GM12874 (cell line): ENCODE data around the gene COBL.

Experiments
- TF ChIP-seq, protein P1 (sequence below): IDR thresholded peaks from 2 replicates; pipeline ENCODE4 v1.5.1; 2011; ENCODE audit warnings: low read depth, mild to moderate bottlenecking, control low read depth, low read length, moderate library complexity; ENCODE audit not compliant: insufficient read depth

The COBL gene

GRCh38 chr7:51278797-51279196 is 37.8 kb downstream of the COBL start:
- TF ChIP-seq, protein P1, sequence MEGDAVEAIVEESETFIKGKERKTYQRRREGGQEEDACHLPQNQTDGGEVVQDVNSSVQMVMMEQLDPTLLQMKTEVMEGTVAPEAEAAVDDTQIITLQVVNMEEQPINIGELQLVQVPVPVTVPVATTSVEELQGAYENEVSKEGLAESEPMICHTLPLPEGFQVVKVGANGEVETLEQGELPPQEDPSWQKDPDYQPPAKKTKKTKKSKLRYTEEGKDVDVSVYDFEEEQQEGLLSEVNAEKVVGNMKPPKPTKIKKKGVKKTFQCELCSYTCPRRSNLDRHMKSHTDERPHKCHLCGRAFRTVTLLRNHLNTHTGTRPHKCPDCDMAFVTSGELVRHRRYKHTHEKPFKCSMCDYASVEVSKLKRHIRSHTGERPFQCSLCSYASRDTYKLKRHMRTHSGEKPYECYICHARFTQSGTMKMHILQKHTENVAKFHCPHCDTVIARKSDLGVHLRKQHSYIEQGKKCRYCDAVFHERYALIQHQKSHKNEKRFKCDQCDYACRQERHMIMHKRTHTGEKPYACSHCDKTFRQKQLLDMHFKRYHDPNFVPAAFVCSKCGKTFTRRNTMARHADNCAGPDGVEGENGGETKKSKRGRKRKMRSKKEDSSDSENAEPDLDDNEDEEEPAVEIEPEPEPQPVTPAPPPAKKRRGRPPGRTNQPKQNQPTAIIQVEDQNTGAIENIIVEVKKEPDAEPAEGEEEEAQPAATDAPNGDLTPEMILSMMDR = no peak

- TF ChIP-seq, protein P1 = no peak
These were observed 39.6 kb downstream of the COBL start for GRCh38 chr7:51276967-51277366.

GRCh38 chr7:51276091-51276605 is 40.5 kb downstream of the COBL start:
- TF ChIP-seq, protein P1 = no peak

DNA sequence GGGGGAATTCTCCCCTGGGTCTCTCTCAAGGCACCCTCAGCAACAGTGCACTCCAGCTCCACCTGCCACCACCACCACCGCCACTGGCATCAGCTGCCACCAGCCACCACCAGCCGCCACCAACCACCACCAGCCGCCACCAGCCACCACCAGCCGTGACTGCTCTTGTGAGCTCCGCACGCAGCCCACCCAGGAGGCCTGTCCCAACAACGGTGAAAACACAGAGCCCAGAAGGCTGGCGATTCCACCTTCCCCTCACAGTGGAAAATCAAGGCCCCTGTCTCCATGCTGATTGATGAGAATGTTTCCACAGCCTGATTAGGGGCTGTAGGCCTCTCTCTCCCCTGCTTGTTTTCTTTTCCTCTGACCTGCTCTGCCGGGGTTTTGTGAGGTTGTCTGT is 41.1 kb downstream of the COBL start:
- TF ChIP-seq, protein P1 = no peak

GRCh38 chr7:51274955-51275354 is 41.7 kb downstream of the COBL start:
- TF ChIP-seq, protein P1 = no peak

DNA sequence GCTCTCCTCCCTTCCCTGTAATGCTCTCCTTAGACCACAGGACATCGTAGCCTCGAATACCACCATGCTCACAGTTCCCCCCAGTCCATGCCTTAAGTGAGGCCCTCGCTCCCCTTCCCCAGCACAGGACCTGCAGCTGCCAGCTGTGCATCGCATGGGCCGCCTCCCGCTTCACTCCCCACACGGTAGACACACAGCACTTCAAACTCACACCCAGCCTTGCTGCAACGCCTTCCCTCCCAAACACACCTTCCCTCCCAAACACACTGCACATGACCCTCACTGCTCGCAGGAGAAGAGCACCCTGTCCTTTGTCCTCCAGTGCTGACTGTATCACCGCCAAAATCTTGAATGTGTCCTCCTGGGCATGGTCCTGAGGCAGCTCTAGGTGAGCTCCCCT is 42.6 kb downstream of the COBL start:
- TF ChIP-seq, protein P1 = no peak

DNA sequence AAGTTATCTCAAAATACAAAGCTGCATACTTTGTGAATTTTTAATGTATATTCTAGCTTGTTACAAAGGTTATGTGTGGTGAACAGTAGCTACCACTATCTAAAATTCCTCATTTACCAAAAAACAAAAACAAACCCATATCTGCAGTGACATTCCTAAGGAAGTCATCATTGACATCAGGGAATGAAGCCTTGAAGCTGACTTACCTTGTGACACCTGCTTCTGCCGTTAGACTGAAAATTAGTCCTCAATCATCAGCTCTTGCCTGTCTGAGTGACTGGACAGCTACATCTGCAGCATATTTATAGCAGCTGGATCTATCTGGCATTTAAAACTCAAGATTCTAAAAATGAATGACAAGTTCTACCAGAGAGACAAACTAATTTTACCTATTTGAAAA is 43.2 kb downstream of the COBL start:
- TF ChIP-seq, protein P1 = no peak
